Measurements from ENCODE around the gene KLHDC7B. TPM values are rescaled to one million over a fixed set of nuclear protein-coding genes. Genes with fewer than 3 reads are reported as not detected.

KLHDC7B gene
- total and polyA plus RNA-seq, 10 of the 15 experiments (the other 5 are each of a cell fraction or from before 2014, with no cell fraction given), result 0.05 to 2.2 (median 0.93) TPM; not detected in 2

GRCh38 chr22:50519151-50519550, 26.5 kb upstream of the KLHDC7B start:
- WGBS (ENCODE audit: insufficient coverage, insufficient replicate concordance, low lambda C conversion rate, missing lambda C conversion rate), result 88% methylated on average over 8 of the region's 8 CpGs
- no TSS peak for BruUV-seq (replicated peaks)
- Histone ChIP-seq H3K4me2 (ENCODE audit: control insufficient read depth, insufficient read depth) (no peak overlapping the region), H4K20me1 (ENCODE audit: control insufficient read depth, insufficient read depth) (no peaks in the 10 kb centered on the region), H3K27me3 (replicated peaks in 1 of 2; ENCODE audit: control insufficient read depth in 2 of 2, insufficient read depth in 2 of 2, low read length in 1 of 2) (no peaks in the 10 kb centered on the region), H3K27ac (ENCODE audit: control insufficient read depth, insufficient read depth) (no peak overlapping the region), H3K79me2 (ENCODE audit: control insufficient read depth, insufficient read depth, low read length) (peaks cover 13% of the 10 kb centered on the region), H2AFZ (ENCODE audit: control insufficient read depth, low read depth, low read length) (no peak overlapping the region), H3K4me1 (ENCODE audit: control insufficient read depth, insufficient read depth, low read length) (no peaks in the 10 kb centered on the region; the same call in 1 of the 2 replicates), H3K9ac (ENCODE audit: control insufficient read depth, insufficient read depth, low read length) (no peak overlapping the region), H3K4me3 (no peak overlapping the region), H3K36me3 (ENCODE audit: control insufficient read depth in 2 of 2, insufficient read depth in 2 of 2, low read length in 1 of 2) (peaks cover 10 to 50% of the 10 kb centered on the region in 2 experiments; a peak in 3 of 4 replicates), H3K9me3 (replicated peaks; ENCODE audit: control insufficient read depth, insufficient read depth, low read length) (no peaks in the 10 kb centered on the region)
- ATAC-seq, result no peak
- POLR2A ChIA-PET, result interaction anchor here (1.2 kb wide), 1 partner anchor 47 kb away, joined by 3 read pairs; no protein-coding TSS in a partner anchor
- in situ Hi-C loops (cut with MboI), result no loop called here
- CTCF ChIA-PET, result interaction anchor here (0.6 kb wide), 1 partner anchor 100 kb away, joined by 3 read pairs; no protein-coding TSS in a partner anchor
- SMC1A ChIA-PET (ENCODE audit: uncharacterized antibody, unreplicated experiment), result no interaction called here
- RAD21 ChIA-PET (ENCODE audit: unreplicated experiment), result no interaction called here
- FAIRE-seq, result no peak
- DNase-seq (ENCODE audit: low read depth, low spot score), result no peak
- intact Hi-C loops (cut with micrococcal nuclease; ENCODE audit: unreplicated experiment), result no loop called here
- TF ChIP-seq ASH2L (IDR thresholded peaks at IDR 0.05; ENCODE audit: borderline replicate concordance, low read depth), result no peak
- no peak for TF ChIP-seq ZNF592 (IDR thresholded peaks at IDR 0.05)
- no peak for TF ChIP-seq HSF1 (IDR thresholded peaks at IDR 0.05; ENCODE audit: low read depth, low read length)
- TF ChIP-seq ZSCAN29 (IDR thresholded peaks at IDR 0.05), result no peak
- TF ChIP-seq PBX3 (IDR thresholded peaks at IDR 0.05; ENCODE audit: insufficient replicate concordance, low read depth, low read length), result no peak
- no peak for TF ChIP-seq SMC3 (IDR thresholded peaks at IDR 0.05; ENCODE audit: borderline replicate concordance, low read length)
- no peak for TF ChIP-seq CHD1 (IDR thresholded peaks at IDR 0.05; ENCODE audit: low read depth, low read length)
- TF ChIP-seq YY1 (IDR thresholded peaks at IDR 0.05; ENCODE audit: low read depth, low read length), result no peak
- TF ChIP-seq CEBPB (IDR thresholded peaks at IDR 0.05; ENCODE audit: borderline replicate concordance in 1 of 2, low read depth in 2 of 2, low read length in 2 of 2), result no peak
- TF ChIP-seq ATF3 (IDR thresholded peaks at IDR 0.05; ENCODE audit: borderline replicate concordance, extremely low read depth, low read depth, low read length), result no peak
- no peak for TF ChIP-seq SRF (IDR thresholded peaks at IDR 0.05; ENCODE audit: low read depth in 2 of 2, low read length in 2 of 2)
- TF ChIP-seq TCF12 (IDR thresholded peaks at IDR 0.05; ENCODE audit: low read depth, low read length), result no peak
- no peak for TF ChIP-seq RELB (IDR thresholded peaks at IDR 0.05; ENCODE audit: low read depth)

Data from GM12878 (cell line).